ENCODE data around the gene PTPRO. TPM values are rescaled to one million over a fixed set of nuclear protein-coding genes. Genes with fewer than 3 reads are reported as not detected.

PTPRO gene
- total and polyA plus RNA-seq, 10 of the 15 experiments (the other 5 are each of a cell fraction or from before 2014, with no cell fraction given), result 1.2 to 5.3 (median 3.5) TPM

- Histone ChIP-seq H3K4me3 (no peak overlapping the region), H3K4me1 (ENCODE audit: control insufficient read depth, insufficient read depth, low read length) (no peaks in the 10 kb centered on the region), H3K27ac (ENCODE audit: control insufficient read depth, insufficient read depth) (no peak overlapping the region), H2AFZ (ENCODE audit: control insufficient read depth, low read depth, low read length) (no peak overlapping the region), H4K20me1 (ENCODE audit: control insufficient read depth, insufficient read depth) (no peaks in the 10 kb centered on the region), H3K9me3 (replicated peaks; ENCODE audit: control insufficient read depth, insufficient read depth, low read length) (no peaks in the 10 kb centered on the region), H3K79me2 (ENCODE audit: control insufficient read depth, insufficient read depth, low read length) (no peaks in the 10 kb centered on the region), H3K27me3 (replicated peaks in 1 of 2; ENCODE audit: control insufficient read depth in 2 of 2, insufficient read depth in 2 of 2, low read length in 1 of 2) (no peaks in the 10 kb centered on the region), H3K4me2 (ENCODE audit: control insufficient read depth, insufficient read depth) (no peak overlapping the region), H3K36me3 (ENCODE audit: control insufficient read depth in 2 of 2, insufficient read depth in 2 of 2, low read length in 1 of 2) (no peaks in the 10 kb centered on the region), H3K9ac (ENCODE audit: control insufficient read depth, insufficient read depth, low read length) (no peak overlapping the region)
- SMC1A ChIA-PET (ENCODE audit: uncharacterized antibody, unreplicated experiment), result no interaction called here
- BruUV-seq (replicated peaks), result no TSS peak
- POLR2A ChIA-PET, result no interaction called here
- intact Hi-C loops (cut with micrococcal nuclease; ENCODE audit: unreplicated experiment) (no loop called here), in situ Hi-C loops (cut with MboI) (no loop called here)
- TF ChIP-seq, protein P1, sequence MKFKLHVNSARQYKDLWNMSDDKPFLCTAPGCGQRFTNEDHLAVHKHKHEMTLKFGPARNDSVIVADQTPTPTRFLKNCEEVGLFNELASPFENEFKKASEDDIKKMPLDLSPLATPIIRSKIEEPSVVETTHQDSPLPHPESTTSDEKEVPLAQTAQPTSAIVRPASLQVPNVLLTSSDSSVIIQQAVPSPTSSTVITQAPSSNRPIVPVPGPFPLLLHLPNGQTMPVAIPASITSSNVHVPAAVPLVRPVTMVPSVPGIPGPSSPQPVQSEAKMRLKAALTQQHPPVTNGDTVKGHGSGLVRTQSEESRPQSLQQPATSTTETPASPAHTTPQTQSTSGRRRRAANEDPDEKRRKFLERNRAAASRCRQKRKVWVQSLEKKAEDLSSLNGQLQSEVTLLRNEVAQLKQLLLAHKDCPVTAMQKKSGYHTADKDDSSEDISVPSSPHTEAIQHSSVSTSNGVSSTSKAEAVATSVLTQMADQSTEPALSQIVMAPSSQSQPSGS (IDR thresholded peaks at IDR 0.05; ENCODE audit: low read length), result no peak
- TF ChIP-seq ZZZ3 (IDR thresholded peaks at IDR 0.05; ENCODE audit: control insufficient read depth, insufficient read length, low read depth) (no peak), HDGF (IDR thresholded peaks at IDR 0.05) (no peak), ZBED1 (IDR thresholded peaks at IDR 0.05; ENCODE audit: borderline replicate concordance) (no peak), CHD4 (IDR thresholded peaks at IDR 0.05) (no peak), YBX1 (IDR thresholded peaks at IDR 0.05) (no peak), ZBTB40 (IDR thresholded peaks at IDR 0.05; ENCODE audit: borderline replicate concordance) (no peak), NRF1 (conservative IDR thresholded peaks at IDR 0.05; ENCODE audit: low read depth, low read length) (no peak), ZNF274 (IDR thresholded peaks at IDR 0.05; ENCODE audit: insufficient read depth, insufficient read length) (no peak)
- RAD21 ChIA-PET (ENCODE audit: unreplicated experiment), result no interaction called here
- WGBS (ENCODE audit: insufficient coverage, insufficient replicate concordance, low lambda C conversion rate, missing lambda C conversion rate), result 12% methylated on average over 3 of the region's 3 CpGs
- ATAC-seq (no peak), DNase-seq (ENCODE audit: low read depth, low spot score) (no peak), FAIRE-seq (no peak)
- CTCF ChIA-PET, result no interaction called here
These were observed 89.5 kb downstream of the PTPRO start for GRCh38 chr12:15411842-15412241.

Measured in GM12878 (cell line).